Measurements from ENCODE around the gene AGXT.

The AGXT gene

GRCh38 chr2:240916571-240917008, 48.0 kb downstream of the AGXT start:
- no peak for DNase-seq

GRCh38 chr2:240917009-240917683, 48.5 kb downstream of the AGXT start:
- DNase-seq = no peak

- no peak for DNase-seq
These were observed 49.1 kb downstream of the AGXT start for GRCh38 chr2:240917684-240918257.

- DNase-seq = no peak
These were observed 49.9 kb downstream of the AGXT start for GRCh38 chr2:240918258-240919091.

- no peak for DNase-seq
These were observed 50.6 kb downstream of the AGXT start for GRCh38 chr2:240919161-240919781.

- no peak for DNase-seq
These were observed 51.5 kb downstream of the AGXT start for GRCh38 chr2:240919786-240920782.

GRCh38 chr2:240920783-240921231, 52.2 kb downstream of the AGXT start:
- no peak for DNase-seq

GRCh38 chr2:240921311-240921994, 52.8 kb downstream of the AGXT start:
- no peak for DNase-seq

- no peak for DNase-seq
These were observed 53.3 kb downstream of the AGXT start for GRCh38 chr2:240921995-240922244.

- no peak for DNase-seq
These were observed 53.8 kb downstream of the AGXT start for GRCh38 chr2:240922245-240922981.

- DNase-seq = no peak
These were observed 54.4 kb downstream of the AGXT start for GRCh38 chr2:240922982-240923537.

GRCh38 chr2:240925191-240925567, 56.6 kb downstream of the AGXT start:
- DNase-seq = no peak

- DNase-seq = no peak
These were observed 57.2 kb downstream of the AGXT start for GRCh38 chr2:240925568-240926515.

GRCh38 chr2:240926516-240927389, 58.1 kb downstream of the AGXT start:
- no peak for DNase-seq

- no peak for DNase-seq
These were observed 58.8 kb downstream of the AGXT start for GRCh38 chr2:240927390-240927781.

GRCh38 chr2:240928476-240929363, 60.1 kb downstream of the AGXT start:
- no peak for DNase-seq

GRCh38 chr2:240929364-240930095, 60.9 kb downstream of the AGXT start:
- DNase-seq = no peak
